H9 (cell line): Measurements from ENCODE around the gene PRSS1. TPM values are rescaled to one million over a fixed set of nuclear protein-coding genes. Genes with fewer than 3 reads are reported as not detected.

Experiments
- DNase-seq: peaks from one replicate; pipeline ENCODE4 v3.0.0-alpha.2; 2017
- H2AFZ ChIP-seq: one replicate; pipeline ENCODE4 v1.6.1; 2013; ENCODE audit warnings: mild to moderate bottlenecking, low read length, control low read depth, moderate library complexity
- H2AK5ac ChIP-seq: 2 replicates; pipeline ENCODE4 v1.6.1; 2013; ENCODE audit warnings: low read length, control low read depth, mixed read lengths; ENCODE audit not compliant: insufficient read length
- H2BK120ac ChIP-seq: one replicate; pipeline ENCODE4 v1.6.1; 2013; ENCODE audit warnings: low read depth, mild to moderate bottlenecking, low read length, control low read depth, inconsistent platforms; ENCODE audit not compliant: poor library complexity, severe bottlenecking
- H2BK12ac ChIP-seq: 2 replicates; pipeline ENCODE4 v1.6.1; 2013; ENCODE audit warnings: low read length, control low read depth, mixed read lengths, low read depth; ENCODE audit not compliant: insufficient read length
- H2BK15ac ChIP-seq: 2 replicates; pipeline ENCODE4 v1.6.1; 2013; ENCODE audit warnings: low read depth, low read length, control low read depth
- H2BK20ac ChIP-seq: one replicate; pipeline ENCODE4 v1.6.1; 2013; ENCODE audit warnings: low read depth, mild to moderate bottlenecking, low read length, control low read depth, inconsistent platforms; ENCODE audit not compliant: poor library complexity, severe bottlenecking
- H2BK5ac ChIP-seq: 2 replicates; pipeline ENCODE4 v1.6.1; 2013; ENCODE audit warnings: low read length, control low read depth, mixed read lengths; ENCODE audit not compliant: insufficient read length
- H3K14ac ChIP-seq: 2 replicates; pipeline ENCODE4 v1.6.1; 2013; ENCODE audit warnings: low read length, control low read depth; ENCODE audit not compliant: insufficient read depth
- H3K18ac ChIP-seq: 2 replicates; pipeline ENCODE4 v1.6.1; 2013; ENCODE audit warnings: low read depth, mild to moderate bottlenecking, mixed read lengths, low read length, control low read depth; ENCODE audit not compliant: insufficient read length
- H3K23ac ChIP-seq: 2 replicates; pipeline ENCODE4 v1.6.1; 2013; ENCODE audit warnings: low read length, control low read depth, mixed read lengths, low read depth; ENCODE audit not compliant: insufficient read length
- H3K23me2 ChIP-seq: 2 replicates; pipeline ENCODE4 v1.6.1; 2013; ENCODE audit warnings: low read depth, mild to moderate bottlenecking, mixed read lengths, low read length, control low read depth; ENCODE audit not compliant: insufficient read length, poor library complexity, severe bottlenecking
- H3K27ac ChIP-seq: 2 replicates; pipeline ENCODE4 v1.5.1; 2013; ENCODE audit warnings: low read length, control low read depth, mixed read lengths, low read depth; ENCODE audit not compliant: insufficient read length
- H3K27me3 ChIP-seq: 2 replicates; pipeline ENCODE4 v1.6.1; 2013; ENCODE audit warnings: low read length, control low read depth, inconsistent platforms; ENCODE audit not compliant: insufficient read depth
- H3K4ac ChIP-seq: 2 replicates; pipeline ENCODE4 v1.6.1; 2013; ENCODE audit warnings: low read depth, mild to moderate bottlenecking, control low read depth, inconsistent platforms, low read length, moderate library complexity
- H3K4me1 ChIP-seq: 2 replicates; pipeline ENCODE4 v1.6.1; 2013; ENCODE audit warnings: low read length, control low read depth, inconsistent platforms; ENCODE audit not compliant: insufficient read depth
- H3K4me2 ChIP-seq: 2 replicates; pipeline ENCODE4 v1.6.1; 2013; ENCODE audit warnings: low read length, control low read depth, mixed read lengths; ENCODE audit not compliant: insufficient read length, insufficient read depth
- H3K56ac ChIP-seq: 2 replicates; pipeline ENCODE4 v1.6.1; 2013; ENCODE audit warnings: low read depth, mild to moderate bottlenecking, mixed read lengths, low read length, control low read depth; ENCODE audit not compliant: insufficient read length
- H3K79me1 ChIP-seq: 2 replicates; pipeline ENCODE4 v1.6.1; 2013; ENCODE audit warnings: low read depth, mild to moderate bottlenecking, moderate library complexity, low read length, control low read depth, inconsistent platforms; ENCODE audit not compliant: insufficient read depth, poor library complexity, severe bottlenecking
- H3K79me2 ChIP-seq: 2 replicates; pipeline ENCODE4 v1.6.1; 2013; ENCODE audit warnings: low read length, control low read depth, inconsistent platforms; ENCODE audit not compliant: insufficient read depth
- H3K9ac ChIP-seq: 2 replicates; pipeline ENCODE4 v1.6.1; 2013; ENCODE audit warnings: low read length, control low read depth, mixed read lengths; ENCODE audit not compliant: insufficient read length; ENCODE audit errors: extremely low read depth
- H3K9me3 ChIP-seq: one replicate; pipeline ENCODE4 v1.6.1; 2013; ENCODE audit warnings: low read depth, low read length, inconsistent platforms; ENCODE audit not compliant: control insufficient read depth
- H3T11ph ChIP-seq: one replicate; pipeline ENCODE4 v1.6.1; 2013; ENCODE audit warnings: mild to moderate bottlenecking, low read length, control low read depth, inconsistent platforms
- H4K20me1 ChIP-seq: one replicate; pipeline ENCODE4 v1.6.1; 2013; ENCODE audit not compliant: control insufficient read depth, insufficient read length, insufficient read depth
- H4K5ac ChIP-seq: 2 replicates; pipeline ENCODE4 v1.6.1; 2013; ENCODE audit warnings: low read depth, mild to moderate bottlenecking, mixed read lengths, low read length, control low read depth; ENCODE audit not compliant: insufficient read length
- H4K8ac ChIP-seq: replicated peaks from 2 replicates; pipeline ENCODE4 v1.6.1; 2013; ENCODE audit warnings: low read length, control low read depth, mixed read lengths, low read depth; ENCODE audit not compliant: insufficient read length
- H4K91ac ChIP-seq: 2 replicates; pipeline ENCODE4 v1.6.1; 2013; ENCODE audit warnings: low read depth, mild to moderate bottlenecking, moderate library complexity, mixed read lengths, low read length, control low read depth; ENCODE audit not compliant: insufficient read length
- H3K27ac Mint-ChIP-seq, 3 experiments: 2 replicates in 2 of 3; 3 replicates in 1 of 3; pipeline ENCODE4 v1.8.0; 2020 to 2021; ENCODE audit warnings: mixed read lengths in 3 of 3, mild to moderate bottlenecking in 1 of 3, moderate library complexity in 1 of 3
- H3K27me3 Mint-ChIP-seq: 2 replicates; pipeline ENCODE4 v1.8.0; 2021; ENCODE audit warnings: low read depth, mild to moderate bottlenecking, moderate library complexity, mixed read lengths
- H3K36me3 Mint-ChIP-seq, 3 experiments: 2 replicates in 2 of 3; 3 replicates in 1 of 3; pipeline ENCODE4 v1.8.0; 2020 to 2021; ENCODE audit warnings: low read depth in 3 of 3, mixed read lengths in 3 of 3; ENCODE audit not compliant: insufficient read depth in 1 of 3
- H3K4me1 Mint-ChIP-seq, 2 experiments: 2 replicates each; pipeline ENCODE4 v1.8.0; 2020; ENCODE audit warnings: mixed read lengths in 2 of 2
- H3K4me3 Mint-ChIP-seq, 2 experiments: 2 replicates in 1 of 2; 3 replicates in 1 of 2; pipeline ENCODE4 v1.8.0; 2020 to 2021; ENCODE audit warnings: mild to moderate bottlenecking in 2 of 2, mixed read lengths in 2 of 2, moderate library complexity in 1 of 2
- H3K9me3 Mint-ChIP-seq, 2 experiments: 2 replicates in 1 of 2; 3 replicates in 1 of 2; pipeline ENCODE4 v1.8.0; 2020; ENCODE audit warnings: mild to moderate bottlenecking in 2 of 2, mixed read lengths in 2 of 2, moderate library complexity in 1 of 2
- CTCF ChIP-seq: fragments of 200-600 bp; sonication (generic); conservative IDR thresholded peaks from 3 replicates; pipeline ENCODE4 v1.8.0; 2021; ENCODE audit warnings: antibody characterized with exemption, mild to moderate bottlenecking
- WGBS: extraction: QIAGEN DNeasy Blood & Tissue Kit; methylation state at CpG from one replicate; pipeline ENCODE4 v1.1.7; 2013; ENCODE audit warnings: missing lambda C conversion rate, low lambda C conversion rate, mixed read lengths; ENCODE audit not compliant: insufficient read length; ENCODE audit errors: extremely low coverage; 5-methylcytosine and 5-hydroxymethylcytosine counted together
- total RNA-seq: library from RNA; stranded (reverse); gene quantifications from 2 replicates; pipeline ENCODE4 v1.2.1, GENCODE V29; 2021

PRSS1 gene
- total RNA-seq, 1 experiment from 2014 or later, result not detected

DNA sequence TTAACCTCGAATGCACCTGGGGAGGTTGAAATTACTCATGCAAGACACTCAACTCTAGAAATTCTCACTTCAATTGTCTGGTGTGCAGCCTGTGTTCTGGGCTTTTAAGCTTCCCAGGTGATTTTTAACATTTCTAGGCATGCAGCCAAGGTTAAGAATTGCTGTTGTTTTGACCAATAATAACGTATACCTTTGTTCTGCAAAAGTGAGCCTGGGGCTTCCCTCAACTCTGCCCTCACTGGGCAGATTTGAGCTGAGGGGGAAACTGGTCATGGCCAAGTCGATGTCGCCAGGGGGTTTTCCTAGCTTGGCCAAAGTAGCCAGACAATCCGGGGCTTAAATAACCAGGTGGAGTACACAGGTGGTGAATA is 22.1 kb downstream of the PRSS1 start:
- no CpG with 5 or more reads among the region's 5 CpGs for WGBS
- H3K56ac ChIP-seq, result no peak overlapping the region

More for the DNA sequence above, 22.1 kb downstream of the PRSS1 start:
- H3K14ac ChIP-seq, result no peak overlapping the region
- no peak overlapping the region for H3K4me2 ChIP-seq
- Mint-ChIP-seq H3K27ac (no peak overlapping the region), H3K4me3 (no peak overlapping the region), H3K9me3 (no peaks in the 10 kb centered on the region), H3K27me3 (peaks cover 16% of the 10 kb centered on the region), H3K4me1 (peaks cover 3 to 5% of the 10 kb centered on the region in 2 experiments; a peak in 3 of 4 replicates), H3K36me3 (no peaks in the 10 kb centered on the region)
- no peak overlapping the region for H3K27ac ChIP-seq
- no peaks in the 10 kb centered on the region for H3K9me3 ChIP-seq
- H4K8ac ChIP-seq, result no peak overlapping the region
- no peaks in the 10 kb centered on the region for H3K79me2 ChIP-seq
- H4K91ac ChIP-seq, result no peak overlapping the region
- no peaks in the 10 kb centered on the region for H3K27me3 ChIP-seq
- no peaks in the 10 kb centered on the region for H3K23me2 ChIP-seq
- no peak overlapping the region for H3K18ac ChIP-seq
- no peaks in the 10 kb centered on the region for H3K4me1 ChIP-seq
- no peak overlapping the region for H2BK20ac ChIP-seq
- no peaks in the 10 kb centered on the region for H4K20me1 ChIP-seq
- no peak overlapping the region for H2BK5ac ChIP-seq
- H3T11ph ChIP-seq, result no peak overlapping the region
- no peak for TF ChIP-seq CTCF
- H3K4ac ChIP-seq, result no peak overlapping the region
- H2BK15ac ChIP-seq, result no peak overlapping the region
- no peak overlapping the region for H3K9ac ChIP-seq
- H3K23ac ChIP-seq, result no peak overlapping the region
- no peak overlapping the region for H2AK5ac ChIP-seq
- no peak overlapping the region for H2BK120ac ChIP-seq
- DNase-seq, result no peak
- H4K5ac ChIP-seq, result no peak overlapping the region
- H2BK12ac ChIP-seq, result no peak overlapping the region
- H2AFZ ChIP-seq, result no peak overlapping the region
- no peaks in the 10 kb centered on the region for H3K79me1 ChIP-seq
